ENCODE measurements around the gene CRCP.

The CRCP gene

DNA sequence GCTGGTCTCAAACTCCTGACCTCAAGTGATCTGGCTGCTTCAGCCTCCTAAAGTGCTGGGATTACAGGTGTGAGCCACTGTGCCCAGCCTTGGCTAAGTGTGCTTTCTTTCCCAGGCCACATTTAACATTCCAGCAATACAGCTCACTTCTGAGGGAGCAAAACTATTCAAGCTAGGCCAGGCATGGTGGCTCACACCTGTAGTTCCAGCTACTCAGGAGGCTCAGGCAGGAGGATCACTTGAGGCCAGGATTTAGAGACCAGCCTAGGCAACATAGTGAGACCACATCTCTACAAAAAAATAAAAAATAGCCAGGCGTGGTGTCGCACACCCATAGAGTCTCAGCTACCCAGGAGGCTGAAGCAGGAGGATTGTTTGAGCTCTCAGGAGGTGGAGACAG, 67.2 kb downstream of the CRCP start:
- no peaks in the 10 kb centered on the region for H3F3A ChIP-seq (ENCODE audit: insufficient read depth, low read length)
- no peaks in the 10 kb centered on the region; the same call in 1 of the 2 replicates for H3K36me3 ChIP-seq (ENCODE audit: insufficient read depth, low read length)
- no peak overlapping the region for H3K9ac ChIP-seq (ENCODE audit: low read length)
- H3K79me2 ChIP-seq (ENCODE audit: insufficient read depth, low read length) = no peaks in the 10 kb centered on the region
- H3K9me3 ChIP-seq (ENCODE audit: low read length) = no peaks in the 10 kb centered on the region
- H4K20me1 ChIP-seq (ENCODE audit: insufficient read depth, low read length) = no peaks in the 10 kb centered on the region
- H3K4me2 ChIP-seq (ENCODE audit: low read length) = no peak overlapping the region
- no peak overlapping the region for H3K4me3 ChIP-seq (ENCODE audit: low read depth, low read length, poor library complexity, severe bottlenecking)
- H3K27ac ChIP-seq (ENCODE audit: low read depth, low read length, poor library complexity, severe bottlenecking) = no peak overlapping the region
- H3K9me2 ChIP-seq (ENCODE audit: low read depth, low read length) = no peaks in the 10 kb centered on the region
- H2AFZ ChIP-seq (ENCODE audit: low read length) = no peak overlapping the region
- no peaks in the 10 kb centered on the region for H3K4me1 ChIP-seq (ENCODE audit: insufficient read depth, low read length, severe bottlenecking)
- no peaks in the 10 kb centered on the region; the same call in 1 of the 2 replicates for H3K27me3 ChIP-seq (ENCODE audit: insufficient read depth, low read length)
- TF ChIP-seq EZH2 (IDR thresholded peaks at IDR 0.05; ENCODE audit: borderline replicate concordance, low read length) (no peak), CTCF (IDR thresholded peaks at IDR 0.05; ENCODE audit: low read length) (no peak)

DNA sequence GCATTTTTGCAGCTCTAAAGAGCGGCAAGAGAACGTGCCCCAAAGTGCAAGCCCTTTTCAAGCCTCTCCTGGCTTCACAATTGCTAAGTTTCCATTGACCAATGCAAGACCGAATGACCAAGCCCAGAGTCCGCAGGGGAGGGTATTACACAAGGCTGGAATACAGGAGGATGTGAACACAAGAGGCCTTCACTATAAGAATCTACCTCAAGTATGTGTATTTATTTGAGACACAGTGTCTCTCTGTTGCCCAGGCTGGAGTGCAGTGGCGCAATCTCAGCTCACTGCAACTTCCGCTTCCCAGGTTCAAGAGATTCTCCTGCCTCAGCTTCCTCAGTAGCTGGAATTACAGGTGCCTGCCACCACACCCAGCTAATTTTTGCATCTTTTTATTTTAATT, 68.3 kb downstream of the CRCP start:
- Histone ChIP-seq H3K9me2 (ENCODE audit: low read depth, low read length) (no peaks in the 10 kb centered on the region), H4K20me1 (ENCODE audit: insufficient read depth, low read length) (no peaks in the 10 kb centered on the region), H3K79me2 (ENCODE audit: insufficient read depth, low read length) (no peaks in the 10 kb centered on the region), H3K36me3 (ENCODE audit: insufficient read depth, low read length) (no peaks in the 10 kb centered on the region; the same call in 1 of the 2 replicates), H3K9me3 (ENCODE audit: low read length) (no peaks in the 10 kb centered on the region), H3K27me3 (ENCODE audit: insufficient read depth, low read length) (peaks cover 5% of the 10 kb centered on the region; the same call in 1 of the 2 replicates), H3K9ac (ENCODE audit: low read length) (no peak overlapping the region), H3F3A (ENCODE audit: insufficient read depth, low read length) (no peaks in the 10 kb centered on the region), H3K27ac (ENCODE audit: low read depth, low read length, poor library complexity, severe bottlenecking) (no peak overlapping the region), H2AFZ (ENCODE audit: low read length) (no peak overlapping the region), H3K4me2 (ENCODE audit: low read length) (no peak overlapping the region), H3K4me3 (ENCODE audit: low read depth, low read length, poor library complexity, severe bottlenecking) (no peak overlapping the region), H3K4me1 (ENCODE audit: insufficient read depth, low read length, severe bottlenecking) (no peaks in the 10 kb centered on the region)
- no peak for TF ChIP-seq CTCF (IDR thresholded peaks at IDR 0.05; ENCODE audit: low read length)
- TF ChIP-seq EZH2 (IDR thresholded peaks at IDR 0.05; ENCODE audit: borderline replicate concordance, low read length) = no peak

DNA sequence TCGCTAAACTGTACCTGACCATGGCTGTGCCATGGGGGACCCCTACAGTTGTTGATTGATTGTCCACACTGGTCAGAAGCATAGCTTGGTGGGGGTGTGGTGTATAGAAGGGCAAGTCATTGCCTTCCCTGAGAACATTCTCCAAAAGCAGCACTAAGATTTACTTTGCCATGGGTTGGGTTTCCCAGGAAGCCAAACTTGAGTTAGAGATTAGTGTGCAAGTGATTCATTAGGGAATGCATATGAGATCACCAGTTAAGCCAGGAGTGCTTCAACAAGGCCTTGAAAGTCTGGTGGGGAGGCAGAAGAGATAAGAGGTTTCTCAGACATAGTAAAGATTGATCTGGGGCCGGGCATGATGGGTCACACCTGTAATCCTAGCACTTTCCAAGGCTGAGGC, 69.1 kb downstream of the CRCP start:
- no peaks in the 10 kb centered on the region for H3K79me2 ChIP-seq (ENCODE audit: insufficient read depth, low read length)
- H3K27me3 ChIP-seq (ENCODE audit: insufficient read depth, low read length) = peaks cover 7% of the 10 kb centered on the region; the same call in 1 of the 2 replicates
- H3F3A ChIP-seq (ENCODE audit: insufficient read depth, low read length) = no peaks in the 10 kb centered on the region
- H3K9me3 ChIP-seq (ENCODE audit: low read length) = no peaks in the 10 kb centered on the region
- no peak overlapping the region for H3K4me3 ChIP-seq (ENCODE audit: low read depth, low read length, poor library complexity, severe bottlenecking)
- TF ChIP-seq CTCF (IDR thresholded peaks at IDR 0.05; ENCODE audit: low read length) = no peak
- no peak for TF ChIP-seq EZH2 (IDR thresholded peaks at IDR 0.05; ENCODE audit: borderline replicate concordance, low read length)
- H4K20me1 ChIP-seq (ENCODE audit: insufficient read depth, low read length) = no peaks in the 10 kb centered on the region
- no peaks in the 10 kb centered on the region; the same call in 1 of the 2 replicates for H3K36me3 ChIP-seq (ENCODE audit: insufficient read depth, low read length)
- H3K27ac ChIP-seq (ENCODE audit: low read depth, low read length, poor library complexity, severe bottlenecking) = no peak overlapping the region
- no peak overlapping the region for H3K9ac ChIP-seq (ENCODE audit: low read length)
- no peaks in the 10 kb centered on the region for H3K9me2 ChIP-seq (ENCODE audit: low read depth, low read length)
- H3K4me2 ChIP-seq (ENCODE audit: low read length) = no peak overlapping the region
- no peaks in the 10 kb centered on the region for H3K4me1 ChIP-seq (ENCODE audit: insufficient read depth, low read length, severe bottlenecking)
- H2AFZ ChIP-seq (ENCODE audit: low read length) = no peak overlapping the region
